HG03025 (cell line): ENCODE results near the gene TPP2.

Experiments
- ATAC-seq: cut with Tn5 transposase; IDR thresholded peaks from one replicate; pipeline ENCODE4 v1.9.1; 2021; ENCODE audit warnings: mild to moderate bottlenecking, moderate library complexity; ENCODE audit not compliant: unreplicated experiment, low FRiP score

TPP2 gene

GRCh38 chr13:102596147-102597028, at the start of gene TPP2:
Gene TPP2 (plus strand): TSS chr13:102596986. CDS start chr13:102597039, 53 bp downstream.
- ATAC-seq: peak; percentile 82

DNA sequence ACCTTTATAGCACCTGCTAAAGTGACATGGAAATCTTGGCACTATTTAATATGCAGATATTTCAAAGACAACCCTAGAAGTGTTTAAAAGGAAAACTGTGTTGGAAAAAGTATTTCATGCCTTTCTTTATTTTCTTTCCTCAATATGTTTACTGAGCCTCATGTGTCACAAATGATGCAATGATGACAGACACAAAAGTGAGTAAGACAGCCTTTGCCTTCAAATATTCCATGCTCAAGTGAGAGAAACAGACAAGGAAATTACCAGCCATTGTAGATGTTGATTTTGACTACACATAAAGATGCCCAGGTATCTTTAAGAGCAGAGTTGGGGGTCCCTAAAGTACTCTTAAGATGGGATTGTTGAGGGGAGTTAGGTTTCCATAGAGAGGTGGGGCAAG, 48.0 kb upstream of the TPP2 start:
- ATAC-seq: no peak

DNA sequence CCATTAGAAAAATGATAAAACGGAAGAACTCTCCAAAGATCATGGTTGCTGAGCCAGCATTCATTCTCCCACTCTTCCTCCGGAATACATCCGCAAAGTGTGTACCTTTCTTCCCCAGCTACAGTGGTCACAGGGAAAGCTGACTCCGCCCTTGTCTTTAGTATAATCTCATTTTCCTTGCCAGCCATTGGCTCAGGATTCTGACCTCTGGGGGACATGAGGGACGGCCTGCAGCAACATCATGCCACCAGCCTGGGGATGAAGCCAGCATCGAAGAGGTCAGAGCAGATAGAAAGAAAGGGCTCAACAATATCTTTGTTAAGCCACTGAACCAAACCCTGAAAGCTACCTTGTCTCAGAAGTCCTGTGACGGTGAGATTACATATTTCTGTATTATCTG, 46.3 kb upstream of the TPP2 start:
- no peak for ATAC-seq

DNA sequence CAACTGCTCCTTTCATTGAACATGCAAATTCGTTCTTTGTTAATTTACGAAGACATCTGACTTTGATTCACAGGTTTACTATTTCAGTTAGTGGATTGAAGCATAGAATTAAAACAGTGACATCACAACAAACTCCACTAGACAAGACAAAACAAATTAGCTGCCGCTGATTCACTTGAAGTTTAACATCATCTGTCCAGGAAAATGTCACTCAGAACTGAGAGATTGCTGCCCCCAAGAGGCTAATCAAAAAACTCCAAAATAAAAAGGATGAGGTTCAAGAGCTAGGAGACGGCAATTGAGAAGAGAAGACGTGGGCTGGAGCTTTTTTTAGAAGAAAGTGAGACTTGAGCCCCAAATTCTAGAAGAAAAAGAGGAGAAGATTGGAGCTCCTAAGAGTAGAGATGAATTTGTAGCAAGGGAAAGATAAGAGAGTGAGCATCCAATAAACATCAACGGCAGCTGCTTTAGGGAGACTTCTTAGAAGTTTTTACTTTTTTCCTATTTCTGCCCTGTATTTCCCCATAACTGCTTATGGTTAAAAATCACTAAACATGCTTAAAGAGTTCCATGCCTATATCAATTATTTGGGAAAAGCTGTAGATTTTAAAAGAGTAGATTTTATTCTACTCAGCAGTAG, 40.8 kb upstream of the TPP2 start:
- ATAC-seq: peak; percentile 57

GRCh38 chr13:102556806-102557205, 40.0 kb upstream of the TPP2 start:
- ATAC-seq: no peak

DNA sequence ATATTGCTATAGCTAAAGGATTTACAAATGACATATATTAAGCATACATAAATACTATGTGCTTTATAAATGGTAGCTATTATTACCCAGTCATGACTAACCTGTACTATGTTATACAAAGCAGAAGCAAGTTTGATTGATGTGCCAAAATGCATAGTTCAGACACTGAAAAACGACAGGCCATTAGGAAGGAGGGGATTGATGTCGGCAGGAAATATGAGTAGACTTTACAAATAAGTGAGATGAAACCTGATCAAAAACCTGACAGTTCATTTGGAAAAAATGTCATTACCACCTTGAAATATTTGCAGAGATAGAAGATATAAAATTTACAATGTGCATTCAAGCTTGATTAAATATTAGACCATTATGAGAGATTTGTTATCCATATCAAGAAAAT, 38.8 kb upstream of the TPP2 start:
- no peak for ATAC-seq

DNA sequence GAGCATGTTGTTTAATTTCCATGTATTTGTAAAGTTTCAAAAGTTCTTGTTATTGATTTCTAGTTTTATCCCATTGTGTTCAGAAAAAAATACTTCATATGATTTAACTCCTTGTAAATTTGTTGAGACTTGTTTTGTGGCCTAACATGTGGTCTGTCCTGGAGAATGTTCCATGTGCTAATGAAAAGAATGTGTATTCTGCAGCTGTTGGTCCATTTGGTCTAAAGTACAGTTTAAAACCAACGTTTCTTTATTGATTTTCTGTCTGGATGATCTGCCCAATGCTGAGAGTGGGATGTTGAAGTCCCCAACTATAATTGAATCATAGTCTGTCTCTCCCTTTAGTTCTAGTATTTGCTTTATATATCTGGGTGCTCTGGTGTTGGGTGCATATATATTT, 34.9 kb upstream of the TPP2 start:
- no peak for ATAC-seq

GRCh38 chr13:102563267-102563666, 33.5 kb upstream of the TPP2 start:
- no peak for ATAC-seq

- ATAC-seq: no peak
These were observed 32.2 kb upstream of the TPP2 start for GRCh38 chr13:102564564-102564963.

DNA sequence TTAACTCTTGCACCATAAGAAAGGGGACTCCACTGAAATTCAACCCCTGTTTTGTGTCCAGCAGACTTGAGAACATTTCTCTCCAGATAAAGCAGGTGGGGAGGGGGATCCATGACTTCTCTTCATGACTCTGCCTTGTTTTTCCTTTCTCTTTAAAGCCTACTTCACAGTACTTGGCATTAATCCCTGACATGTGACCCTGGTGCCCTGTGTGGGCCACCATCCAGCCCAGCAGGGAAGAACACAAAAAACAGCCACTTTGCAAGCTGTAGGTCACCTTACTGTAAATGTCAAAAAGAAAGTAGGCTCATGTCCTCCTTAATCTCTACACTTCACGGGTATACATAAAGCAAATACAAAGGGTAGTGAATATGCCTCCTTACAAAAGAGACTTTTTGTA, 30.3 kb upstream of the TPP2 start:
- no peak for ATAC-seq

GRCh38 chr13:102567857-102568256, 28.9 kb upstream of the TPP2 start:
- ATAC-seq: no peak

GRCh38 chr13:102569488-102569887, 27.3 kb upstream of the TPP2 start:
- no peak for ATAC-seq

- no peak for ATAC-seq
These were observed 25.7 kb upstream of the TPP2 start for GRCh38 chr13:102571075-102571474.

GRCh38 chr13:102572323-102572722, 24.5 kb upstream of the TPP2 start:
- ATAC-seq: no peak

- peak; percentile 62 for ATAC-seq
These were observed 16.1 kb upstream of the TPP2 start for GRCh38 chr13:102580552-102581169.

DNA sequence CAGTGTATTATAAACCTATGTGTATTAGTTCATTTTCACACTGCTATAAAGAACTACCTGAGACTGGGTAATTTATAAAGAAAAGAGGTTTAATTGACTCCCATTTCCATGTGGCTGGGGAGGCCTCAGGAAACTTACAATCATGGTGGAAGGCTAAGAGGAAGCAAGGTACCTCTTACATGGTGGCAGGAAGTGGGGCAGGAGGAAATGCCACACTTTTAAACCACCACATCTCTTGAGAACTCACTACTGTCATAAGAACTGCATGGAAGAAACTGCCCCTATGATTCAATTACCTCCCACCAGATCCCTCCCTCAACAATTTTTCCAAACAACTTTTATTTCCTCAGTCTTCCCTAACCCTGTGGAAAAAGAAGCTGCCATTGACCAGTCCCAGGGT, 14.5 kb upstream of the TPP2 start:
- ATAC-seq: no peak

DNA sequence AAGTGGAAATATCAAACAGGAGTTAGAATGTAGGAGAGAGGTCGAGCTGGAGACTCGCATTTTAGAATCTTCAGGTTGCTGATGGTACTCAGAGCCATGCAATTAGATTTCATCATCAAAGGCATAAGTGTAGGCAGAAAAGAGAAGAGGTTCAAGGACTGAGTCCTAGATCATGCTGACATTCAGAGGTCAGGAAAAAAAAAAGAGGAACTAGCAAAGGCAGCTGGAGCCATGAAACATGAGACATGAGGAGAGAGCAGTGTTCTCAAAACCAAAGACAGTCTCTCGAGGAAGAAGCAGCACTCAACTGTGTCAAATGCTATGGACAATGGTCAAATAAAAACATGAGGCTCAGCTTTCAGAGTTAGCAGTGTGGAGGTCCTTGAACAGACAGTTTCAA, 12.4 kb upstream of the TPP2 start:
- ATAC-seq: peak; percentile 71

DNA sequence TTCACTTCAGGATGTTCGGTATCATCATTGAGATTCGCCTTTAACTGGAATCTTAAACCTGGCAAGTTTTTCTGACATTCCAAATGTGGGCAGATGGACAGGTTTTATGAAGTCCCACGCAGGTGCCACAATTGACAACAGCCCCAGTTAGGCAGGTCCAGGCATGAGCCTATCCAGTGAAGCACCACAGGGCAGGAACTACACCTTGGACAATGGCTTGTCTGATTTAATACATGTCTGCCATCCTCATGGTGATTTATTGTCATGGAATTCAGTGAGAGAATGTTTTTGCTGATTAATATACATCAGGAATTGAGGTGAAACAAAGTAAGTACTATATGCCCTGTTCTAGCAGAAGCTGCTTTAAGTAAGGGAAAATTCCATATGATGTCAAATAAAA, 10.2 kb upstream of the TPP2 start:
- ATAC-seq: no peak

GRCh38 chr13:102587916-102588315, 8.9 kb upstream of the TPP2 start:
- no peak for ATAC-seq

GRCh38 chr13:102589301-102589822, 7.4 kb upstream of the TPP2 start:
- no peak for ATAC-seq
